C4-2B (cell line): Measurements from ENCODE around the gene GTF2IRD1.
"Not testable (repeated sequence)": the region's sequence is repeated elsewhere in the genome, so short reads cannot be mapped to it uniquely, and the experiment has no call there.

Experiments used
- H3K27ac ChIP-seq: fragments of 450-650 bp; 2 replicates; pipeline ENCODE4 v1.5.1; 2017
- CTCF ChIP-seq: fragments of 450-650 bp; conservative IDR thresholded peaks from 2 replicates; pipeline ENCODE4 v1.5.1; 2017; ENCODE audit warnings: mild to moderate bottlenecking
- ZFX ChIP-seq: fragments of 450-650 bp; IDR thresholded peaks from 2 replicates; pipeline ENCODE4 v1.6.1; 2017

GTF2IRD1 gene

GRCh38 chr7:74625446-74625845, 171.7 kb downstream of the GTF2IRD1 start:
- no peak overlapping the region for H3K27ac ChIP-seq
- TF ChIP-seq ZFX: no peak
- TF ChIP-seq CTCF: no peak

GRCh38 chr7:74627661-74628411, 174.1 kb downstream of the GTF2IRD1 start:
- TF ChIP-seq ZFX: no peak
- no peak for TF ChIP-seq CTCF
- no peak overlapping the region for H3K27ac ChIP-seq

GRCh38 chr7:74632505-74632904, 178.8 kb downstream of the GTF2IRD1 start:
- TF ChIP-seq ZFX (no peak), CTCF (no peak)
- H3K27ac ChIP-seq: no peak overlapping the region

GRCh38 chr7:74633451-74633921, 179.8 kb downstream of the GTF2IRD1 start:
- no peak for TF ChIP-seq ZFX
- no peak for TF ChIP-seq CTCF
- no peak overlapping the region for H3K27ac ChIP-seq

- no peak overlapping the region for H3K27ac ChIP-seq
- TF ChIP-seq CTCF (no peak), ZFX (no peak)
These were observed 184.0 kb downstream of the GTF2IRD1 start for GRCh38 chr7:74637745-74638144.

GRCh38 chr7:74650055-74650454, 196.3 kb downstream of the GTF2IRD1 start:
- H3K27ac ChIP-seq: not testable (repeated sequence)

GRCh38 chr7:74650493-74651132, 196.9 kb downstream of the GTF2IRD1 start:
- not testable (repeated sequence) for H3K27ac ChIP-seq

- not testable (repeated sequence) for H3K27ac ChIP-seq
These were observed 197.4 kb downstream of the GTF2IRD1 start for GRCh38 chr7:74651133-74651504.
